Activated CD8-positive, alpha-beta T cell treated with anti-CD3 and anti-CD28 coated beads for 36 hours (primary cell): Measurements from ENCODE around the gene TRAPPC6A. TPM values are rescaled to one million over a fixed set of nuclear protein-coding genes. Genes with fewer than 3 reads are reported as not detected.
"Not testable (repeated sequence)": the region's sequence is repeated elsewhere in the genome, so short reads cannot be mapped to it uniquely, and the experiment has no call there.

Experiments
- ATAC-seq: fragments of 200-7000 bp; cut with Tn5 transposase; one replicate; pipeline ENCODE4 v1.10.0; 2021; ENCODE audit warnings: mild to moderate bottlenecking, moderate library complexity
- CTCF ChIA-PET: fragments of 350-600 bp; sonication (Branson Sonifier 250); formaldehyde crosslinking; loops from one replicate; lab custom pipeline; 2021; ENCODE audit warnings: antibody characterized with exemption; lab: Charles Lee
- POLR2A ChIA-PET: fragments of 350-600 bp; sonication (Branson Sonifier 250); formaldehyde crosslinking; loops from one replicate; lab custom pipeline; 2021; ENCODE audit warnings: antibody characterized with exemption; lab: Charles Lee
- DNase-seq: peaks from one replicate; pipeline ENCODE4 v3.0.0-alpha.2; 2020
- H3K27ac Mint-ChIP-seq: one replicate; pipeline ENCODE4 v1.8.0; 2021; ENCODE audit warnings: mild to moderate bottlenecking, mixed read lengths
- H3K27me3 Mint-ChIP-seq: one replicate; pipeline ENCODE4 v1.8.0; 2021; ENCODE audit warnings: mixed read lengths
- H3K36me3 Mint-ChIP-seq: one replicate; pipeline ENCODE4 v1.8.0; 2021; ENCODE audit warnings: low read depth, mixed read lengths
- H3K4me1 Mint-ChIP-seq: one replicate; pipeline ENCODE4 v1.8.0; 2021; ENCODE audit warnings: low read depth, mixed read lengths
- H3K4me3 Mint-ChIP-seq: one replicate; pipeline ENCODE4 v1.8.0; 2021; ENCODE audit warnings: mild to moderate bottlenecking, moderate library complexity, mixed read lengths
- H3K9me3 Mint-ChIP-seq: one replicate; pipeline ENCODE4 v1.8.0; 2021; ENCODE audit warnings: mixed read lengths
- intact Hi-C: fragments of 100-400 bp; cut with micrococcal nuclease; formaldehyde crosslinking; loops from one replicate; pipeline ENCODE4 v1.10.0; 2022
- total RNA-seq, 2 experiments: library from RNA; stranded (reverse); gene quantifications; one replicate each; pipeline ENCODE4 v1.2.3, GENCODE V29; 2021
- TF ChIP-seq, protein P1 (sequence below): fragments of 200-600 bp; IDR thresholded peaks from one replicate; pipeline ENCODE4 v1.8.0; 2022; ENCODE audit warnings: antibody characterized with exemption, mild to moderate bottlenecking

The TRAPPC6A gene
- total RNA-seq, 2 experiments from 2014 or later, result 27.3 to 28.8 TPM

DNA sequence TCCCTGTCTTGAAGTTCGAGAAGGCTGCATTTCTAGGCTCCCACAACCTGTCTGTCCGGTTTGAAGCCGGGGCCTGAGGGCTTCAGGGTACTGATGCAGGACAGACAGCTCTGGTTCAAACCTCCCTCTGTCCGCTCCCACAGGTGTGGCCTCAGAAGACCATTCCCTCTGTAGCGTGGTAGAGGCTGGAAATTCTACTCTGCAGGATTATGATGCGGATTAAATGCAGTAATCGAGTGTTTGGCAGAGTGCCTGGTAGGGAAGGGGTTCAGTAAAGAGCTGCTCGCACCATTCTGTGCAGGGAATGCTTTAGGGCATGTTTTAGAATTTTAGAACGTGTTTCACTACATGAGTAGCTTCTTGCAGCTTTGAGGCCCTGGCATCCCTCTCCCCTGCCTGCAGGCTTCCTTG lies 54.6 kb downstream of the TRAPPC6A start:
- Mint-ChIP-seq H3K4me1 (peaks cover 55% of the 10 kb centered on the region), H3K4me3 (no peak overlapping the region), H3K27ac (no peak overlapping the region), H3K36me3 (no peaks in the 10 kb centered on the region), H3K9me3 (no peaks in the 10 kb centered on the region), H3K27me3 (no peaks in the 10 kb centered on the region)
- no peak for ATAC-seq
- POLR2A ChIA-PET, result no interaction called here
- intact Hi-C loops, result no loop called here
- CTCF ChIA-PET, result no interaction called here
- TF ChIP-seq, protein P1, sequence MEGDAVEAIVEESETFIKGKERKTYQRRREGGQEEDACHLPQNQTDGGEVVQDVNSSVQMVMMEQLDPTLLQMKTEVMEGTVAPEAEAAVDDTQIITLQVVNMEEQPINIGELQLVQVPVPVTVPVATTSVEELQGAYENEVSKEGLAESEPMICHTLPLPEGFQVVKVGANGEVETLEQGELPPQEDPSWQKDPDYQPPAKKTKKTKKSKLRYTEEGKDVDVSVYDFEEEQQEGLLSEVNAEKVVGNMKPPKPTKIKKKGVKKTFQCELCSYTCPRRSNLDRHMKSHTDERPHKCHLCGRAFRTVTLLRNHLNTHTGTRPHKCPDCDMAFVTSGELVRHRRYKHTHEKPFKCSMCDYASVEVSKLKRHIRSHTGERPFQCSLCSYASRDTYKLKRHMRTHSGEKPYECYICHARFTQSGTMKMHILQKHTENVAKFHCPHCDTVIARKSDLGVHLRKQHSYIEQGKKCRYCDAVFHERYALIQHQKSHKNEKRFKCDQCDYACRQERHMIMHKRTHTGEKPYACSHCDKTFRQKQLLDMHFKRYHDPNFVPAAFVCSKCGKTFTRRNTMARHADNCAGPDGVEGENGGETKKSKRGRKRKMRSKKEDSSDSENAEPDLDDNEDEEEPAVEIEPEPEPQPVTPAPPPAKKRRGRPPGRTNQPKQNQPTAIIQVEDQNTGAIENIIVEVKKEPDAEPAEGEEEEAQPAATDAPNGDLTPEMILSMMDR, result no peak
- no peak for DNase-seq

DNA sequence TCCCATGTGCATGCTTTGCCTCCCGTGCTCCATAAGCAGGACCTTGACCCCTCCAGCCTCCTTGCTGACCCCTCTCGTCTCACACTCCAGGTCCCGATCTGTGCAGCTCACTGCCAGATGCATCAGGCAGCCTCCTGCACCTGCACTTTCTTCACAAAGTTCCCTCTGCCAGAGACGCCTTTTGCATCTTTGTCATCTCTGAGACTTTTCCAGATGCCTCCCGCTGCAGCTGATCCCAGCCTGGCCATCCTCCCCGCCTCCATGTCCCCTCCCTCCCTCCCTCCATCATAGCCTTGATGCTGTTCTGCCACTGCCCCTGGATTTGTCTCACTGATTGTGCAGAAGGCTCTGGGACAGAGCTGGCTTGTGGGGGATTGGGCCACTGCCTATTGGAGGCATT lies 55.2 kb downstream of the TRAPPC6A start:
- intact Hi-C loops, result no loop called here
- TF ChIP-seq, protein P1, result no peak
- no peaks in the 10 kb centered on the region for H3K36me3 Mint-ChIP-seq
- POLR2A ChIA-PET, result interaction anchor here (0.6 to 1.1 kb wide), 2 partner anchors 63 to 87 kb away, joined by 3 read pairs; no protein-coding TSS in a partner anchor
- peaks cover 61% of the 10 kb centered on the region for H3K4me1 Mint-ChIP-seq
- H3K27me3 Mint-ChIP-seq, result no peaks in the 10 kb centered on the region
- CTCF ChIA-PET, result no interaction called here
- ATAC-seq (no peak), DNase-seq (no peak)
- no peak overlapping the region for H3K27ac Mint-ChIP-seq
- H3K4me3 Mint-ChIP-seq, result no peak overlapping the region
- no peaks in the 10 kb centered on the region for H3K9me3 Mint-ChIP-seq

DNA sequence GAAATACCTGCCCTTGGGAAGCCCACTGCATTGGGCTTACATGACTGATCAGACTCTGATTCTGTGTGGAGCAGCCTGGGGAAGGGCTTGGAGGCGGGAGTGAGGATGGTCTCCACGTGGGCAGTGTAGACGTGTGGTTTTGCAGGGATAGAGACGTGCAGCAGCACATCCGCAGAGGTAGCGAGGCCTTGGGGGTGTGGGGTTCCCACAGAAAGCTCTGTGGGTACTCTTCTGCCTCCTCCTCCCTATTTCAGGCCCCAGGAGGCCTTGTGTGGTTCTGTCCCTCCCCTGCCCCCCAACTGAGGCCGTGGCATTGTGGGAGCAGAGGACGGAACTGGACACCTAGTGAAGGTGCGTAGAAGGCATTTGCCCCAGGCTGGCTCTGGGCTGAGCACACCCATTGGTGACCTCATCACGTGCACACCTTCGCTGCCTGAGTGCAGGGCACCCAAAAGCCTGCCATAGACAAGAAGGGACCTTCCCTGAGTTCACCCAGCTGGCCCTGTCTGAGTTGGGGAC lies 56.2 kb downstream of the TRAPPC6A start:
- DNase-seq, result peak; percentile 49
- CTCF ChIA-PET, result interaction anchor here (1.1 kb wide), 1 partner anchor 19 kb away, joined by 3 read pairs; no protein-coding TSS in a partner anchor

DNA sequence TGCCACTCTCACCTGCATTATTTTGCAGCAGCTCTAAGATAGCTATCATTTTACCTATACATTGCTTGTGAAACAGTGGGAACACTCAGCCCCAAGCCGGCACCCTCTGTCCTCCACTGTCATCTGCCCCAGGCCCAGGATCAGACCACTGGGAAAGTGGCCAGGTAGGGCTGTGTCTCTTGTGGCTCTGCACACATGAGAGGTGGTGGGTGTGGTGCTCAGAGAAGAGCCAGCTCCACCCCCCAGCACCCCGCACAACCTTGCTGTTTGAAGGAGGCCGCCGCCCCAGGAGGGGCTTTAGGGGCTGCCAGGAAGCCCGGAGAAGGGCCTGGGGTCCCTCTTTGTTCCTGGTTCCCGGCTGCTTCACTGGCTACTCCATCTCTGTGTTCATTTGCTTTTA lies 58.5 kb downstream of the TRAPPC6A start:
- CTCF ChIA-PET, result interaction anchor here (1.2 to 1.5 kb wide), 2 partner anchors 9 to 15 kb away, joined by 3 read pairs; no protein-coding TSS in a partner anchor
- TF ChIP-seq, protein P1, result no peak
- H3K36me3 Mint-ChIP-seq, result no peaks in the 10 kb centered on the region
- POLR2A ChIA-PET, result interaction anchor here (2.1 kb wide), 2 partner anchors 16 to 27 kb away, joined by 7 read pairs; partner anchors contain the start of gene PPP1R37
- H3K4me1 Mint-ChIP-seq, result peaks cover 78% of the 10 kb centered on the region
- ATAC-seq (no peak), DNase-seq (no peak)
- intact Hi-C loops, result no loop called here
- H3K27me3 Mint-ChIP-seq, result no peaks in the 10 kb centered on the region
- H3K9me3 Mint-ChIP-seq, result no peaks in the 10 kb centered on the region
- no peak overlapping the region for H3K4me3 Mint-ChIP-seq
- H3K27ac Mint-ChIP-seq, result no peak overlapping the region

More for the DNA sequence above, 56.2 kb downstream of the TRAPPC6A start:
- TF ChIP-seq, protein P1, result no peak
- Mint-ChIP-seq H3K4me1 (peaks cover 68% of the 10 kb centered on the region), H3K36me3 (no peaks in the 10 kb centered on the region), H3K27ac (peak overlapping the region; percentile 85), H3K27me3 (no peaks in the 10 kb centered on the region), H3K9me3 (no peaks in the 10 kb centered on the region), H3K4me3 (peak overlapping the region; percentile 28)
- POLR2A ChIA-PET, result interaction anchor here (1.1 kb wide), 1 partner anchor 64 kb away, joined by 3 read pairs; no protein-coding TSS in a partner anchor
- ATAC-seq, result peak; percentile 11
- intact Hi-C loops, result no loop called here

DNA sequence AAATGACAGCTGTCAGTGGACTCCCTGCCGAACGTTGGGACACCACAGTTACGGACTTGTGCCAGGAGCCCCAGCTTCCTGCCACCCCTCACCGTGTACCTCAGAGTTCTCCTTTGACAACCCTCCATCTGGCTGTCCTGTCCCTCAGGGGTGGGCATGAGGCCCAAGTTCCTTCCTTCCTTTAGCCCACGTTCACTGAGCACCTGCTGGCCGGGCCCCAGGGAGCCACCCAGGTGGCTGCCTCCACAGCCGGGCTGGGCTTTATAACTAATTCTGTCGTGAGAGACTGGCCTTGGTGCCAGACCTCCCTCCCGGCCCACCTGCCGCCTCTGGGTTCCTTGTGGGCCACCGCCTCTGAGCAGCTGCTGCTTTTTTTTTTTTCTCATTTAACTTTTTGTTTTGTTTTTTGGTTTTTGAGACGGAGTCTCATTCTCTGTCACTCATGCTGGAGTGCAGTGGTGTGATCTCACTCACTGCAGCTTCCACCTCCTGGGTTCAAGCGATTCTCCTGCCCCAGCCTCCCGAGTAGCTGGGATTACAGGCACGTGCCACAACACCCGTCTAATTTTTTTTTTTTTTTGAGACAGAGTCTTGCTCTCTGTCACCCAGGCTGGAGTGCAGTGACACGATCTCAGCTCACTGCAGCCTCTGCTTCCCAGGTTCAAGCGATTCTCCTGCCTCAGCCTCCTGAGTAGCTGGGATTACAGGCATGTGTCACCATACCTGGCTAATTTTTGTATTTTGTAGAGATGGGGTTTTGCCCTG lies 59.3 kb downstream of the TRAPPC6A start:
- H3K9me3 Mint-ChIP-seq, H3K36me3 Mint-ChIP-seq, H3K27me3 Mint-ChIP-seq, ATAC-seq, intact Hi-C loops: not testable (repeated sequence)
- DNase-seq, result peak; percentile 44
- ChIA-PET CTCF (interaction anchor here (1.0 to 1.9 kb wide), 5 partner anchors 10 to 30 kb away, joined by 3 to 11 read pairs (median 3); partner anchors contain the start of gene PPP1R37), POLR2A (interaction anchor here (0.5 to 2.1 kb wide), 6 partner anchors 16 to 59 kb away, joined by 3 to 14 read pairs (median 7); partner anchors contain the start of gene PPP1R37)
- peak overlapping the region; percentile 44 for H3K4me3 Mint-ChIP-seq
- H3K27ac Mint-ChIP-seq, result peak overlapping the region; percentile 79
- peaks cover 83% of the 10 kb centered on the region for H3K4me1 Mint-ChIP-seq
